ENCODE results near the gene CHMP6.

The CHMP6 gene

GRCh38 chr17:81032641-81033480 lies 41.2 kb downstream of the CHMP6 start:
- DNase-seq: no peak

GRCh38 chr17:81033535-81034167 lies 42.0 kb downstream of the CHMP6 start:
- no peak for DNase-seq

GRCh38 chr17:81034168-81034777 lies 42.6 kb downstream of the CHMP6 start:
- no peak for DNase-seq

- peak; percentile 99 for DNase-seq
Measured at GRCh38 chr17:81034779-81035520, 43.3 kb downstream of the CHMP6 start, which contains the start of gene BAIAP2. Gene BAIAP2 (plus strand): TSS chr17:81035151. CDS start chr17:81035255, 104 bp downstream.

DNA sequence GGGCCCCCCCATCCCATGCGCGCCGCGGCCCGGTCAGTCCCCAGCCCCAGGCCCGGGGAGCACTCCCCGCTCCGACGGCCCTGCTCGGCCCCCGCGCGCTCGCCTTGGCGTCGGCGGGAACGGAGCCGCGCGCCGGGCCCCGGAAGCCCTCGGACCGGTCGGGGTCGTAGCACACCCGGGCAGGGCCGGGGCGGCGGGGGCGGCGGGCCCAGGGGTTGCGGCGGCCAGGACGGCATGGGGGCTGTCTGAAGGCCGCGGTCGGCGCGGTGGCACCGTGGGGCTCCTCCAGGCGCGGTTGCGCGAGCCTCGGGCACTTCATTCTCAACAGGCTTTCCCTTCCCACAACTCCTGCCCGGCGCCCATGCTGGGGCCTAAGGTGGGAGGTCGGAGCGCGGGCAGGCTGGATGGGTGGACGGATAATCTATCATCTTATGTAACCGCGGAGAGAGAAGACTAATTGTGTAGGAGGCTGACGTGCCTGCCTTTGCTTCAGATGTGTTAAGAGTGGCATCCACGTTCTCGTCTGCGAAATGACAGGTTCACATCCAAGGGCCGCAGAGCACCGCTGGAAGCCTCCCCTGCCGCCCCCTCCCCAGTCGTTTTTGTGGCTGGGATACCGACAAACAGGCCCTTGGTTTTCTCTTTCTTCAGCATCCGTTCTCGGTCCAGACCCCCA lies 44.0 kb downstream of the CHMP6 start:
- peak; percentile 27 for DNase-seq

DNA sequence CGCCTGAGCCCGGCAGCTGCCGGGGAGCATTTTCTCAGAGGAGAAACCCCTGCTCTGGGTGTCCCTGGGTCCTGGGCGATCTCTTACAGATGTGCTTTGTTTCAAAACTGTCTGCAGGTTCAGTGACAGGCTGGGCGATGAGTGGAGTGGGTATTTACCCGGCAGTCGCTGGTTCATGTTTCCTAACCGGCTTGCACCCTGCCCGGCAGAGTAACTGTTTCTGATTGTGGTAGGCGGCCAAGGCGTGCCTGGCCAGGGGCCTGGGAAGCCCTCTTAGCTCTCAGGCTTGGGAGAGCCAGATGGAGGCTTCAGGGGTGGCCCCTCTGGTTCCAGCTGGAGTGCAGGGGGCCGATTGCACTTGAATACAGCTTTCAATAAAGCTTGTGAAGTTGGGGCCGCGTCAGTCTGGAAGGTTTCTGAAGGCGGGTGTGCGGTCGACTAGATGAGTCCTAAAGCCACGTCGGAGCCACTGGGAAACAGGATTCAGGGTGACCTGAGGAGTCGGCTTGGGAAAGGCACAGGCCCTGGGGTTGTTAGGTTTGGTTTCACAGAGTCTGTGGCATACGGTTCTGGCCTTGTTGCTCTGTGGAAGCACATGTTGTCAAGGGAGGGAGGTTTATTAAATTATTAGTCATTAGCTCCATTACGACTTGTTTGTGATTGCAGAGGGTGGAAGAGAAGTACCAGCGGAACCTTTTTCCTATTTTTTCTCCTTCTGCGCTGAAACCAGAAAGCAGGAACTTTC lies 44.7 kb downstream of the CHMP6 start:
- no peak for DNase-seq

GRCh38 chr17:81037026-81037797 lies 45.6 kb downstream of the CHMP6 start:
- DNase-seq: no peak

GRCh38 chr17:81037798-81038733 lies 46.4 kb downstream of the CHMP6 start:
- DNase-seq: no peak

- DNase-seq: no peak
Measured at GRCh38 chr17:81039096-81039495, 47.5 kb downstream of the CHMP6 start.

- no peak for DNase-seq
Measured at GRCh38 chr17:81039854-81040758, 48.5 kb downstream of the CHMP6 start.

DNA sequence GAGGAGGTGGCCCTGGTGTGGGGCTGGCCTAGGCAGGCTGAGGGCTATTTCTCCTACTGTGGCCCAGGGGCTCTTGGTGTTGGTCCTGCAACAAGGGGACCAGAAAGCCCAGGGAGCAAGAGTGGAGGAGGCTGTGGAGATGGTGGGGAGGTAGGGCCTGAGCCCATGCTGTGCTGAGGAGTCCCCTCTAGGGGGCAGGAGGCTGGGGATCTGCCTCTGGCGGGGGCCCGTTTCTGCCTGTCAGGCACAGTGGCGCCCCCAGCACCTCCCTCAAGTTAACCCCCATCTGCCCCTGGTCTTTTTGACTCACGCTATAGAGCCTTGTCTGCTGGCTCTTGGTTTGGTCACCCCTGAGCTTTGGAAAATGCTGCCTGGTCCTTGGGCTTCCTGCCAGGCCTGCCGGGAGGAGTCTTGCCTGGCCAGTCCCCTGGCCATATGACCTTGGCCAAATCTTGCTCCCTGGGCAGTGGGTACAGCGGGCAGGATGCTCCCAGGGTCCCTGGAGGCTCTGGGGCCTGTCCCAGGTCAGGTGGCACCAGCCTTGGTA lies 49.2 kb downstream of the CHMP6 start:
- DNase-seq: peak; percentile 36

- no peak for DNase-seq
Measured at GRCh38 chr17:81042606-81043005, 51.0 kb downstream of the CHMP6 start.

- DNase-seq: no peak
Measured at GRCh38 chr17:81043319-81043724, 51.7 kb downstream of the CHMP6 start.

DNA sequence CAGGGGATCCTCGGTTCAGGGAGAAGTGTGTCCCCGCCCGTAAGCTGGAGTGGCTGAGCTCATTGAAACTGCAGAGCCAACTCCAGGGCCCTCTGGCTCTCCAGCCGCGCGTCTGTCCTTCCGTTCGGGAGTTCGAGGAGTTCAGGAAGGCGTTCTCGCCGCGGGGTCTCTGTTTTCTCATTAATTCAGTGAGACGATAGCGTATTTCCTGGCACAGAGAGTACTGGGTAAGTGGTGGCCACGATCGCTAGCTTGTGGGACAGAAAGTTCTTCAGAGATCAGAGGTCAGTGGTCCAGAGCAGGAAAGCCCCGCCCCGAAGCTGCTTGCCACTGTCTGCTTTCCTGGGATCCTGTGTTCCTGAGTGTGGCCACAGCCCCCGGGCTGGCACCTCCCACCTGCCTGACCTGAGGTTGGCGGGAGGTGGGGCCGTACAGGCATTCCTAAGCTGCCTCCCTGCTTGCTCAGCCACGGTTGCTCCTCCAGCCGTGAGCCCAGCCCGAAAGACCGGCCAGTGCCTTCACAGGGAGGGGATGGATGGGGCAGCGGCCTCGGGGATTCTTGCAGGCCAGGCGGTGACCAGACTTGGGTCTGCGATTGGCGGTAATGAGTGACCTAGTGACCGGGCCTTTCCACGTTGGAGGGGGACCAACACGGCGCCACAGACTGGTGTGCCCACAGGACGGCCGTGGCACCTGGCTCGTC lies 52.2 kb downstream of the CHMP6 start:
- DNase-seq: no peak

- no peak for DNase-seq
Measured at GRCh38 chr17:81044428-81044763, 52.8 kb downstream of the CHMP6 start.

GRCh38 chr17:81044764-81045589 lies 53.3 kb downstream of the CHMP6 start:
- DNase-seq: no peak

- no peak for DNase-seq
Measured at GRCh38 chr17:81045590-81046095, 54.0 kb downstream of the CHMP6 start.
